Body of pancreas (tissue), 4 donors: ENCODE data around the gene TNKS1BP1.

Experiments
- CTCF ChIP-seq, 7 experiments: fragments of 450-650 bp in 4 of 7; fragments of 200-600 bp in 3 of 7; sonication (generic) in 3 of 7; IDR thresholded peaks; one replicate each; pipeline ENCODE4 v1.5.1; 2016 to 2019; ENCODE audit warnings: antibody characterized with exemption in 7 of 7
- POLR2A ChIP-seq, 3 donors: fragments of 450-650 bp; IDR thresholded peaks; one replicate each; pipeline ENCODE4 v1.6.1; 2016; ENCODE audit warnings: antibody characterized with exemption in 3 of 3, mild to moderate bottlenecking in 2 of 3

DNA sequence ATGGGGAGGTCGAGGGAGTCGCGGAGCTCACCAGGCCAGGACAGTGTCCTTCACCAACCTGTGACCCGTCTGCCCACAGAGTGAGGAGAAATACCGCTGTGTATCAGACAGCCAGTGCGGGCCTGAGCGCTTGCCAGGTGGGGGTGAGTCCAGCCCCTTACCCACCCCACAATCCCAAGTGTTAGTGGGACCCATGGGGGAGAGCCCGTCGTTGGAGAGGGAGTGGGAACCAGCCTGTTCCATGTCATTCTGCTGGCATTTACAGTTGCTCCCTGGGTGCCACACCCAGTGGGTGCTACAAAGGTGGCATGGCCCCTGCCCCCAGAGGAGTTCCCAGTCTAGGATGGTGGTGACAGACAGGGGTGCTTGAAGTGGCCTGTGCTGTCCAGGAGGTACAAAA is 22.6 kb upstream of the TNKS1BP1 start:
- TF ChIP-seq CTCF (IDR thresholded peaks at IDR 0.05), result no peak
- TF ChIP-seq POLR2A (IDR thresholded peaks at IDR 0.05), result no peak
